Medulla oblongata (tissue), 1 donor: ENCODE measurements around the gene DCLK3.

ENCODE experiments used
- DNase-seq: peaks from one replicate; pipeline ENCODE4 v3.0.0-alpha.2; 2015; ENCODE audit errors: extremely low spot score

DCLK3 gene

GRCh38 chr3:36677331-36678007 lies 86.9 kb downstream of the DCLK3 start:
- no peak for DNase-seq

DNA sequence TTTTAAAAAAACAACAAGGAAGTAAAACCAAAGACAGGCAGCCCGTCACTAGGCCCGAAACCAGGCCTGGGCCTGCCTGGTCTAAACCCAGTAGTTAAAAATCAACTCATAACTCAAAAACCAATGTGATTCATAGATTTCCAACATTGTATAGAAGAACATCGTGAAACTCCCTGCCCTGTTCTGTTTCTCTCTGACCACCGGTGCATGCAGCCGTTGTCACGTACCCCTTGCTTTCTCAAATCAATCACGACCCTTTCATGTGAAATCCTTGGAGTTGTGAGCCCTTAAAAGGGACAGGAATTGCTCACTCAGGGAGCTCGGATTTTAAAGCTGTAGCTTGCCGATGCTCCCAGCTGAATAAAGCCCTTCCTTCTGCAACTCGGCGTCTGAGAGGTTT lies 89.5 kb downstream of the DCLK3 start:
- DNase-seq = no peak

- DNase-seq = no peak
Measured at GRCh38 chr3:36669764-36670163, 94.6 kb downstream of the DCLK3 start.

DNA sequence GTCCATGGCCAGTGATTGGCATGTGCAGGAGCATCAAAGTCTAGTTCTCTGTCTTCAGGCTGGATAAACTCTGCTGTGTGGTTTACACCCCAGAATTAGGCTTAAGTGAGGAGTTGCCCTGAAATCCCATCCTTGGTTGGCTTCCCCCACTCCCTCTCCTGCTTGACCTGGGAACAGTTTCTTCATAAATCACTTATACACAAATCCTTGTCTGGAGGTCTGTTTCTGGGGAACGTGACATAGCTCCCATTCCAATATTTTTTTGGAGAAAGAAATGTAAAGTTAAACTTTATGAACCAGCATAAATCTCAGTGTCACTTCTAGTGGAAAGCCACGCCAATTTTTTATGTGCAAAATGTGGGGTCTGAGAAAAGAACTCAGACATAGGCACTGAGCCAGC lies 98.2 kb downstream of the DCLK3 start:
- no peak for DNase-seq

- DNase-seq = no peak
Measured at GRCh38 chr3:36663666-36664291, 100.6 kb downstream of the DCLK3 start.

DNA sequence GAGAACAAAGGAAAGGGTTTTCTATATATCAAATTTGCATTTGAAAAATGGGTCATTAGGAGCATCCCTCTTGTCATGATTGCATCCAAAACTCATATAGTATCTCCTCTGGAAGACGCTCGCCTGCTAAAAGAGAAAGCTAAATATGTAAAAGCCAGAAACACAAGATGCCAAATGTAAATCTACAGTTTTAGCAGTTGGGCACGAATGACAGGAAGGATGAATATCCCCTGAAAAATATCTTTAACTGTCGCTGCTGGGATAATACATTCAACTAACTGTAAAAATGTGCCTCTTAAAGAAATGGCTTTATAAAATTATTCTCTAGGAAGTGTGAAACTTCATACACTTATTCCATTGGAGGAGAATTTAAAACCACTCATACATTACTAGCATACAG lies 101.7 kb downstream of the DCLK3 start:
- DNase-seq = no peak
